Prostate gland (tissue), 2 donors: ENCODE results near the gene CNTNAP1. TPM values are rescaled to one million over a fixed set of nuclear protein-coding genes. Genes with fewer than 3 reads are reported as not detected.

Experiments used
- DNase-seq: peaks from one replicate; pipeline ENCODE4 v3.0.0-alpha.2; 2019; ENCODE audit warnings: low spot score
- H3K27ac ChIP-seq, 2 donors: fragments of 200-600 bp; sonication (generic); 2 replicates each; pipeline ENCODE4 v1.5.1; 2017 to 2019
- H3K27me3 ChIP-seq: fragments of 200-600 bp; sonication (generic); replicated peaks from 2 replicates; pipeline ENCODE4 v1.5.1; 2019; ENCODE audit not compliant: insufficient read depth
- H3K36me3 ChIP-seq, 2 donors: fragments of 200-600 bp; sonication (generic); 1 replicate in 1 of 2; 2 replicates in 1 of 2; pipeline versions ENCODE4 v1.5.1 to v1.8.1; 2017 to 2019
- H3K4me1 ChIP-seq: fragments of 200-600 bp; sonication (generic); replicated peaks from 2 replicates; pipeline ENCODE4 v1.5.1; 2019
- H3K4me3 ChIP-seq, 2 donors: fragments of 200-600 bp; sonication (generic); 2 replicates each; pipeline ENCODE4 v1.5.1; 2017 to 2019
- H3K9me3 ChIP-seq: fragments of 200-600 bp; sonication (generic); 2 replicates; pipeline ENCODE4 v1.5.1; 2017
- CTCF ChIP-seq, 4 experiments: fragments of 200-600 bp in 2 of 4; fragments of 450-650 bp in 2 of 4; sonication (generic) in 2 of 4; IDR thresholded peaks; 1 replicate in 3 of 4; 2 replicates in 1 of 4; pipeline ENCODE4 v1.5.1; 2016 to 2019; ENCODE audit warnings: antibody characterized with exemption in 4 of 4, mild to moderate bottlenecking in 2 of 4, moderate library complexity in 2 of 4
- POLR2A ChIP-seq: fragments of 450-650 bp; IDR thresholded peaks from one replicate; pipeline ENCODE4 v1.6.1; 2016; ENCODE audit warnings: antibody characterized with exemption, mild to moderate bottlenecking
- POLR2AphosphoS5 ChIP-seq: sonication (generic); formaldehyde crosslinking; IDR thresholded peaks from one replicate; pipeline ENCODE4 v1.6.1; 2017; ENCODE audit warnings: antibody characterized with exemption
- WGBS: methylation state at CpG from one replicate; pipeline ENCODE4 v1.1.5; 2018; 5-methylcytosine and 5-hydroxymethylcytosine counted together
- intact Hi-C: fragments of 100-400 bp; cut with DNase I; formaldehyde crosslinking; loops from one replicate; pipeline ENCODE4 v1.14.2; 2022
- total RNA-seq, 2 donors: library from RNA; depleted of rRNA; stranded (reverse); fragments of >200 nt; gene quantifications; one replicate each; pipeline ENCODE4 v1.1.0, GENCODE V29; 2016

Gene CNTNAP1
- total RNA-seq, 2 donors from 2014 or later: 1.9 to 9.9 TPM

DNA sequence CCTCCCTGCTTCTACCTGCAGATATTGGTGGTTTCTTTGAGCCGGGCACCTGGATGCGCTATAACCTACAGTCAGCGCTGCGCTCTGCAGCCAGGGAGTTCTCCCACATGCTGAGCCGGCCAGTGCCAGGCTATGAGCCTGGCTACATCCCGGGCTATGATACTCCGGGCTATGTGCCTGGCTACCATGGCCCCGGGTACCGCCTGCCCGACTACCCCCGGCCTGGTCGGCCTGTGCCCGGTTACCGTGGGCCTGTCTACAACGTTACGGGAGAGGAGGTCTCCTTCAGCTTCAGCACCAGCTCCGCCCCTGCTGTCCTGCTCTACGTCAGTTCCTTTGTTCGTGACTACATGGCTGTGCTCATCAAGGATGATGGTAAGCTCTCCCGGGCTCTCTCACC is 13.2 kb downstream of the CNTNAP1 start:
- WGBS: 90% methylated on average over 20 of the region's 20 CpGs
- no peak overlapping the region for H3K27ac ChIP-seq
- no peaks in the 10 kb centered on the region for H3K36me3 ChIP-seq
- H3K9me3 ChIP-seq: no peaks in the 10 kb centered on the region
- intact Hi-C loops: no loop called here
- no peak for DNase-seq
- H3K27me3 ChIP-seq: no peaks in the 10 kb centered on the region
- TF ChIP-seq POLR2A (no peak), POLR2AphosphoS5 (no peak), CTCF (IDR thresholded peaks at IDR 0.05) (no peak)
- H3K4me3 ChIP-seq: no peak overlapping the region
- no peaks in the 10 kb centered on the region for H3K4me1 ChIP-seq

DNA sequence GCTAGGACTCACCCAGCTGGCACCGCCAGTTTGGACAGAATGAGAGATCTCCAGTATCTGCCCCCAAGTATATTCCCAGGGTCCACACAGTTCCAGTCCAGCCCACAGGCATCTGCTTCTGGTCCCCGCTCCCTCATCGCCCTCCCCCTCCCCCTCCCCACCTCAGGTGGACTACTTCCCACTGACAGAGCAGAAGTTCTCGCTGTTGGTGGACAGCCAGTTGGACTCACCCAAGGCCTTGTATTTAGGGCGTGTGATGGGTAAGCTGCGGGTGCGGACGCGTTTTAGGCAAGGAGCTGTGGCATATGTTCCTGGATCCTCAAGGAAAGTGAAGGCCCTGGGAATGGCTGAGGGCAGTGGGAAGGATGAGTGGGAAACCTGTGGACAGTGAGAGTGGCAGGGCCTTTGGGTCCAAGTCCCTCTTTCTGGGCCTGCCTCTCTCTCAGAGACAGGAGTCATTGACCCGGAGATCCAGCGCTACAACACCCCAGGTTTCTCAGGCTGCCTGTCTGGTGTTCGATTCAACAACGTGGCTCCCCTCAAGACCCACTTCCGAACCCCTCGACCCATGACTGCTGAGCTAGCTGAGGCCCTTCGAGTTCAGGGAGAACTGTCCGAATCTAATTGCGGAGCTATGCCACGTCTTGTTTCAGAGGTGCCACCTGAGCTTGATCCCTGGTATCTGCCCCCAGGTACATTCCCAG is 14.9 kb downstream of the CNTNAP1 start:
- Histone ChIP-seq H3K27ac (no peak overlapping the region), H3K36me3 (peaks cover 2 to 5% of the 10 kb centered on the region in 2 donors), H3K4me1 (no peaks in the 10 kb centered on the region), H3K27me3 (no peaks in the 10 kb centered on the region), H3K4me3 (no peak overlapping the region), H3K9me3 (no peaks in the 10 kb centered on the region)
- 92% methylated on average over 19 of the region's 19 CpGs for WGBS
- intact Hi-C loops: no loop called here
- TF ChIP-seq POLR2AphosphoS5: no peak
- TF ChIP-seq POLR2A: no peak
- TF ChIP-seq CTCF (IDR thresholded peaks at IDR 0.05): no peak
- no peak for DNase-seq

GRCh38 chr17:42698736-42699414 is 16.5 kb downstream of the CNTNAP1 start:
- intact Hi-C loops: no loop called here
- Histone ChIP-seq H3K27me3 (no peaks in the 10 kb centered on the region), H3K4me1 (no peaks in the 10 kb centered on the region)

DNA sequence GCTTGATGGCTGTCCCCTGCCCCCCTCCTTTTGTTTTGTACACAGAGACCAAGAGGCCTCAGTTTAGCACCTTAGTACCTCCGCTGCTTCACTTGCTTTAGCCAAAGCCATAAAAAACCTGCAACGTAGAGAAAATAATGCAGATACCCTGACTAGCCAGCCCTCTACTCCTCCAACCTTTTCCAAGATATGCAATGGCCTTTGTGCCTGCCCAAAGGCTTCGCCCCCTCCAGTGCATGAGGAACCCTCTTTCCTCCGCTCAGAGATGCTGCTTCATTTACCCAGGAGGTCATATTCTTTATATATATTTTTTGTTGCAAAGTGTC is 17.0 kb downstream of the CNTNAP1 start:
- H3K27ac ChIP-seq: no peak overlapping the region
- WGBS: 82% methylated on average over 4 of the region's 4 CpGs
- H3K4me1 ChIP-seq: no peaks in the 10 kb centered on the region
- H3K36me3 ChIP-seq: peaks cover 5 to 8% of the 10 kb centered on the region in 2 donors
- DNase-seq: no peak
- TF ChIP-seq POLR2A (no peak), CTCF (IDR thresholded peaks at IDR 0.05) (no peak)
- no peaks in the 10 kb centered on the region for H3K9me3 ChIP-seq
- H3K4me3 ChIP-seq: no peak overlapping the region
- no peaks in the 10 kb centered on the region for H3K27me3 ChIP-seq
- intact Hi-C loops: no loop called here

More at GRCh38 chr17:42698736-42699414, 16.5 kb downstream of the CNTNAP1 start:
- no peak overlapping the region for H3K4me3 ChIP-seq
- H3K27ac ChIP-seq: no peak overlapping the region
- DNase-seq: no peak
- 43% methylated on average over 2 of the region's 2 CpGs for WGBS
- no peak for TF ChIP-seq CTCF (IDR thresholded peaks at IDR 0.05)
- TF ChIP-seq POLR2AphosphoS5: no peak
- TF ChIP-seq POLR2A: no peak
- peaks cover 5 to 8% of the 10 kb centered on the region in 2 donors for H3K36me3 ChIP-seq
- no peaks in the 10 kb centered on the region for H3K9me3 ChIP-seq
